Activated naive CD8-positive, alpha-beta T cell (primary cell): ENCODE results near the gene NFATC2.

Experiments used
- H3K27ac Mint-ChIP-seq: one replicate; pipeline ENCODE4 v1.8.0; 2021; ENCODE audit warnings: mixed read lengths
- H3K27me3 Mint-ChIP-seq: one replicate; pipeline ENCODE4 v1.8.0; 2021; ENCODE audit warnings: mixed read lengths
- H3K36me3 Mint-ChIP-seq: one replicate; pipeline ENCODE4 v1.8.0; 2021; ENCODE audit warnings: mixed read lengths
- H3K4me1 Mint-ChIP-seq: one replicate; pipeline ENCODE4 v1.8.0; 2021; ENCODE audit warnings: low read depth, mixed read lengths
- H3K4me3 Mint-ChIP-seq: one replicate; pipeline ENCODE4 v1.8.0; 2021; ENCODE audit warnings: mild to moderate bottlenecking, mixed read lengths
- H3K9me3 Mint-ChIP-seq: one replicate; pipeline ENCODE4 v1.8.0; 2021; ENCODE audit warnings: low read depth, mixed read lengths

NFATC2 gene

GRCh38 chr20:51523276-51524013 lies 19.1 kb downstream of the NFATC2 start:
- H3K4me3 Mint-ChIP-seq, result no peak overlapping the region
- H3K27ac Mint-ChIP-seq, result no peak overlapping the region
- peaks cover 14% of the 10 kb centered on the region for H3K36me3 Mint-ChIP-seq
- no peaks in the 10 kb centered on the region for H3K27me3 Mint-ChIP-seq
- H3K9me3 Mint-ChIP-seq, result no peaks in the 10 kb centered on the region
- peaks cover 60% of the 10 kb centered on the region for H3K4me1 Mint-ChIP-seq

- no peaks in the 10 kb centered on the region for H3K9me3 Mint-ChIP-seq
- peaks cover 57% of the 10 kb centered on the region for H3K4me1 Mint-ChIP-seq
- no peaks in the 10 kb centered on the region for H3K27me3 Mint-ChIP-seq
- peak overlapping the region; percentile 75 for H3K27ac Mint-ChIP-seq
- no peak overlapping the region for H3K4me3 Mint-ChIP-seq
- H3K36me3 Mint-ChIP-seq, result peaks cover 16% of the 10 kb centered on the region
Measured at GRCh38 chr20:51522207-51522606, 20.3 kb downstream of the NFATC2 start.

DNA sequence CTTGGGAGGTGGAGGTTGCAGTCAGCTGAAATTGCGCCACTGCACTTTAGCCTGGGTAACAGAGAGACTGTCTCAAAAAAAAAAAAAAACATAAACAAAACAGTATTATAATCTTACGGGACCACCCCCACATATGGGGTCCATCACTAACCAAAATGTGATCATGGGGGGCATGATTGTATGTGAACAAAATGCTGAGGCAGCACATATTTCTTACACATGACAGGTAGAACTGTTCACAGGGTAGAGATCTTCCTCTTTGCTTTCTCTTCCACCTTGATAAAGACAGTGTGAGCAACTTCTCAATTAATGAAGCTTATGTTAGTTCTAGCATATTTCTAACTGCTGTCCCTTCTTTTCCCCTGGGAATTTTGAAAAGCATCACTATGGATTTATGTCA lies 24.7 kb downstream of the NFATC2 start:
- Mint-ChIP-seq H3K4me1 (peaks cover 64% of the 10 kb centered on the region), H3K27ac (no peak overlapping the region), H3K27me3 (no peaks in the 10 kb centered on the region), H3K36me3 (peaks cover 39% of the 10 kb centered on the region), H3K4me3 (no peak overlapping the region), H3K9me3 (no peaks in the 10 kb centered on the region)

DNA sequence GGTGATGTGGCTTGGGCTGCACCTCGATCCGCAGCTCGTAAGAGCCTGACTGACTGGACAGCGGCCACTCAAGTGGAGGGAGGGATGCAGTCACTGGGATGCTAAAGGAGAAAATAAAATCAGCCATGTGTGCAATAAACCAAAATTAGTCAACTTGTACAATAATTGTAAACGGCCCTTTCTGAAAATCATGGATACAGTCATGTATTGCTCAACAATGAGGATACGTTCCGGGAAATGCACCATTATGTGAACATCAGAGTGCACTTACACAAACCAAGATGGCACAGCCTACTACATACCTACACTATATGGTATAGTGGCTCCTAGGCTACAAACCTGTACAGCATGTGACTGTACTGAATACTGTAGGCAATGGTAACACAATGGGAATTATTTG lies 25.7 kb downstream of the NFATC2 start:
- peaks cover 64% of the 10 kb centered on the region for H3K4me1 Mint-ChIP-seq

DNA sequence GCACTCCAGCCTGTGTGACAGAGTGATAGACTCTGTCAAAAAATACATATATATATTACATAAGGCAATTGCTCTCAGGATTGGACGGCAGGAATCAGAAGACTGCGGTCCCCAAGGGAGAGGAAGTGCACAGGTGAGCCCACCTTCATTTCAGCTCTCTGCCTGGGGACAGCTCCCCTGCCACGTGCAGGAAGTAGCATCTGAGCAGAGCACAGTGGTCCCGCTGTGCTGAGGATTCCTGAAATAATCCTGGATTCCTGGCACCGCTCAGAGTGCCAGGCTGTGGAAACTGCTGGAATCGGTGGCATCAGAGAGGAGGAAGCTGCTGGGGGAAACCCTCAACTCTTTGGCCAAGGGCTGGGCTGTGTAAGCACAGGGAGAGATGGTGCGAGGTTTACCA lies 27.7 kb downstream of the NFATC2 start:
- Mint-ChIP-seq H3K27me3 (no peaks in the 10 kb centered on the region), H3K27ac (peak overlapping the region; percentile 46), H3K4me1 (peaks cover 72% of the 10 kb centered on the region), H3K9me3 (no peaks in the 10 kb centered on the region), H3K4me3 (peak overlapping the region; percentile 35), H3K36me3 (peaks cover 46% of the 10 kb centered on the region)

More for the DNA sequence above, 25.7 kb downstream of the NFATC2 start:
- Mint-ChIP-seq H3K36me3 (peaks cover 38% of the 10 kb centered on the region), H3K27me3 (no peaks in the 10 kb centered on the region), H3K9me3 (no peaks in the 10 kb centered on the region), H3K4me3 (no peak overlapping the region), H3K27ac (no peak overlapping the region)

GRCh38 chr20:51514249-51514648 lies 28.3 kb downstream of the NFATC2 start:
- Mint-ChIP-seq H3K4me3 (peak overlapping the region; percentile 2), H3K27me3 (no peaks in the 10 kb centered on the region), H3K27ac (peak overlapping the region; percentile 84), H3K9me3 (no peaks in the 10 kb centered on the region), H3K4me1 (peaks cover 78% of the 10 kb centered on the region), H3K36me3 (peaks cover 46% of the 10 kb centered on the region)

- Mint-ChIP-seq H3K27ac (peak overlapping the region; percentile 84), H3K4me3 (peak overlapping the region; percentile 17), H3K36me3 (peaks cover 46% of the 10 kb centered on the region), H3K9me3 (no peaks in the 10 kb centered on the region), H3K27me3 (no peaks in the 10 kb centered on the region), H3K4me1 (peaks cover 85% of the 10 kb centered on the region)
Measured at GRCh38 chr20:51513545-51513944, 29.0 kb downstream of the NFATC2 start.

DNA sequence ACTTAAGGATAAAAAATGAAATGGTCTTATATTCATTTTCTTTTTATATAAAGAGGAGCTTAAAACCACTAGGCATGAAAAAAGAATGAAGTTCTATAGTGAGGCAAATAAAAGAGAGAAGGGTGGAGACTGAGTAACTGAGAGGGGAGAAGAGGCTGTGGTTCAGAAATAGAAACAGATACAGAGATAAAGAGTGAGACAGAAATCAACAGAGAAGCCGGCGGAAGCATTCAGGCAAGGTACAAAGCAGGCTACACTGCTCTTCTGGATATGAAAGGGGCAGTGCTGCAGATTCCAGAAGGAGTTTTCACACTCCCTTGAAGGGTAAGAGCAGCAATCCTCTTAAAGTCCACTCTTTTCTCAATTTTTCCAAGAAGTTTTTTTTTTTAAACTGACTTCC lies 29.9 kb downstream of the NFATC2 start:
- Mint-ChIP-seq H3K4me3 (peak overlapping the region; percentile 64), H3K4me1 (peaks cover 78% of the 10 kb centered on the region), H3K36me3 (peaks cover 39% of the 10 kb centered on the region), H3K27ac (peak overlapping the region; percentile 91), H3K9me3 (no peaks in the 10 kb centered on the region), H3K27me3 (no peaks in the 10 kb centered on the region)

DNA sequence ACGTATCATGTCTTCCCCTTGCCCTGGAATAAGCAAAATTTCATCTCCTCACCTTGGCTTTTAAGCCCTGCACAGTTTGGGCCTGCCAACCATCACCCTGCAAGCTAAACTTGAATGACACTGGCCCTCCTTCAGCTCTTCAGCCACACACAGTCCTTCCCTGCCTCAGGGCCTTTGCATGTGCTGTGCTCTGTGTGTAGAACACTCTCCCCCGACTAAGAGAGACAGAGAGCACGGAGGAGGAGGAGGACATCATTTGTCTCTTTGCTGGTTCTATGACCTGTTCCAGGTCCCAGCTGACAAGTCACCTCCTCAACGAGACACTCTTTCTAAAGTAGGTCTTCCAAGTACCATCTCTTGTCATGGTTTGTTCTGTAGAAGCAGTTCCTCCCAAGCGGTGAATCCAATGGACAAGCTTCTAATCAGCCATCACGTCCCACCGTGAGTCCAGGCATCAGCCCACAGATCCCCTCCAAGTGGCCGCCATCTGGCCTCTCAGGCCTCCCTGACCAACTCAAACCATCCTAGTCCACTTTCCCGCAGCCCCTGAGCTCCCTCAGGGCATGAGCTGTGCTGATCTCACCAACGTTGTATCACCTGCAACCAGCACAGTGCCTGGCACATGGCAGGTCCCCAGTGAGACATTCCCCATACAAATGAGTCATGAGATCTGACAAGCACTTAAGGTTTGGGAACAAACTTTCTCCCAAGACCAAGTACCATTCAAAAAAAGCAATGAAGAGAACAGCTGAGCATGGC lies 30.5 kb downstream of the NFATC2 start:
- peaks cover 37% of the 10 kb centered on the region for H3K36me3 Mint-ChIP-seq
- H3K4me1 Mint-ChIP-seq, result peaks cover 80% of the 10 kb centered on the region
- H3K4me3 Mint-ChIP-seq, result peak overlapping the region; percentile 64
- peak overlapping the region; percentile 91 for H3K27ac Mint-ChIP-seq
- H3K9me3 Mint-ChIP-seq, result no peaks in the 10 kb centered on the region
- no peaks in the 10 kb centered on the region for H3K27me3 Mint-ChIP-seq

- H3K4me3 Mint-ChIP-seq, result peak overlapping the region; percentile 64
- H3K4me1 Mint-ChIP-seq, result peaks cover 72% of the 10 kb centered on the region
- peak overlapping the region; percentile 91 for H3K27ac Mint-ChIP-seq
- no peaks in the 10 kb centered on the region for H3K9me3 Mint-ChIP-seq
- H3K36me3 Mint-ChIP-seq, result peaks cover 30% of the 10 kb centered on the region
- H3K27me3 Mint-ChIP-seq, result no peaks in the 10 kb centered on the region
Measured at GRCh38 chr20:51510936-51511605, 31.4 kb downstream of the NFATC2 start.

GRCh38 chr20:51510169-51510568 lies 32.4 kb downstream of the NFATC2 start:
- Mint-ChIP-seq H3K4me3 (no peak overlapping the region), H3K27me3 (no peaks in the 10 kb centered on the region), H3K9me3 (no peaks in the 10 kb centered on the region), H3K27ac (no peak overlapping the region), H3K36me3 (peaks cover 26% of the 10 kb centered on the region), H3K4me1 (peaks cover 65% of the 10 kb centered on the region)

GRCh38 chr20:51509208-51509607 lies 33.3 kb downstream of the NFATC2 start:
- Mint-ChIP-seq H3K4me1 (peaks cover 62% of the 10 kb centered on the region), H3K9me3 (no peaks in the 10 kb centered on the region), H3K27me3 (no peaks in the 10 kb centered on the region), H3K36me3 (peaks cover 25% of the 10 kb centered on the region), H3K4me3 (no peak overlapping the region), H3K27ac (peak overlapping the region; percentile 77)

GRCh38 chr20:51508780-51509179 lies 33.7 kb downstream of the NFATC2 start:
- Mint-ChIP-seq H3K9me3 (no peaks in the 10 kb centered on the region), H3K4me1 (peaks cover 58% of the 10 kb centered on the region), H3K36me3 (peaks cover 20% of the 10 kb centered on the region), H3K27ac (peak overlapping the region; percentile 77), H3K4me3 (no peak overlapping the region), H3K27me3 (no peaks in the 10 kb centered on the region)

- Mint-ChIP-seq H3K27me3 (no peaks in the 10 kb centered on the region), H3K27ac (no peak overlapping the region), H3K9me3 (no peaks in the 10 kb centered on the region), H3K4me1 (peaks cover 56% of the 10 kb centered on the region), H3K4me3 (no peak overlapping the region), H3K36me3 (peaks cover 21% of the 10 kb centered on the region)
Measured at GRCh38 chr20:51508158-51508557, 34.4 kb downstream of the NFATC2 start.
